GM08714 (cell line): ENCODE measurements around the gene PAX2.

ENCODE experiments used
- H3K4me3 ChIP-seq: fragments of 200-500 bp; sonication (Bioruptor generic); 2 replicates; pipeline ENCODE4 v1.5.1; 2014; ENCODE audit warnings: mild to moderate bottlenecking, low read length, inconsistent platforms
- ZNF274 ChIP-seq: IDR thresholded peaks from 2 replicates; pipeline ENCODE4 v1.6.1; 2012; ENCODE audit warnings: mild to moderate bottlenecking, low read depth, low read length

Gene PAX2

GRCh38 chr10:100741378-100742075 lies 3.9 kb upstream of the PAX2 start:
- TF ChIP-seq ZNF274: no peak

GRCh38 chr10:100742076-100742771 lies 3.2 kb upstream of the PAX2 start:
- H3K4me3 ChIP-seq: no peak overlapping the region
- no peak for TF ChIP-seq ZNF274

More at GRCh38 chr10:100741378-100742075, 3.9 kb upstream of the PAX2 start:
- no peak overlapping the region for H3K4me3 ChIP-seq

GRCh38 chr10:100742936-100743335 lies 2.4 kb upstream of the PAX2 start:
- H3K4me3 ChIP-seq: no peak overlapping the region
- no peak for TF ChIP-seq ZNF274

- no peak overlapping the region for H3K4me3 ChIP-seq
- TF ChIP-seq ZNF274: no peak
Observed at GRCh38 chr10:100743626-100744135, 1.7 kb upstream of the PAX2 start.

- no peak for TF ChIP-seq ZNF274
- H3K4me3 ChIP-seq: no peak overlapping the region
Observed at GRCh38 chr10:100744136-100744986, 1.0 kb upstream of the PAX2 start.

- TF ChIP-seq ZNF274: no peak
- H3K4me3 ChIP-seq: no peak overlapping the region
Observed at GRCh38 chr10:100745882-100746783, 751 bp downstream of the PAX2 start.

GRCh38 chr10:100746784-100747455 lies 1.5 kb downstream of the PAX2 start:
- TF ChIP-seq ZNF274: no peak
- no peak overlapping the region for H3K4me3 ChIP-seq

GRCh38 chr10:100747456-100748230 lies 2.3 kb downstream of the PAX2 start:
- no peak for TF ChIP-seq ZNF274
- no peak overlapping the region for H3K4me3 ChIP-seq

- no peak for TF ChIP-seq ZNF274
- no peak overlapping the region for H3K4me3 ChIP-seq
Observed at GRCh38 chr10:100748231-100749058, 3.1 kb downstream of the PAX2 start.

- H3K4me3 ChIP-seq: no peak overlapping the region
- TF ChIP-seq ZNF274: no peak
Observed at GRCh38 chr10:100749059-100749308, 3.6 kb downstream of the PAX2 start.

- H3K4me3 ChIP-seq: no peak overlapping the region
- no peak for TF ChIP-seq ZNF274
Observed at GRCh38 chr10:100749309-100750217, 4.2 kb downstream of the PAX2 start.
